Astrocyte (in vitro differentiated cells and primary cell): ENCODE results near the gene DPH5. TPM values are rescaled to one million over a fixed set of nuclear protein-coding genes. Genes with fewer than 3 reads are reported as not detected.

Source experiments
- DNase-seq: peaks from one replicate; pipeline ENCODE4 v3.0.0-alpha.2; 2010; ENCODE audit warnings: low read depth
- FAIRE-seq: peaks from 2 replicates; lab custom pipeline; 2011; peaks lifted over from hg19 to GRCh38; lab: Jason Lieb, UNC
- H2AFZ ChIP-seq: 2 replicates; pipeline ENCODE4 v1.6.0; 2012; ENCODE audit warnings: low read depth, low read length, inconsistent platforms
- H3K27ac ChIP-seq: 2 replicates; pipeline ENCODE4 v1.5.1; 2011; ENCODE audit warnings: low read depth, low read length, inconsistent platforms
- H3K27me3 ChIP-seq: 2 replicates; pipeline ENCODE4 v1.6.0; 2011; ENCODE audit warnings: low read length, inconsistent platforms; ENCODE audit not compliant: insufficient read depth
- H3K36me3 ChIP-seq: 2 replicates; pipeline ENCODE4 v1.5.1; 2011; ENCODE audit warnings: low read length, inconsistent platforms; ENCODE audit not compliant: insufficient read depth
- H3K4me1 ChIP-seq: 2 replicates; pipeline ENCODE4 v1.5.1; 2011; ENCODE audit warnings: low read length, inconsistent platforms; ENCODE audit not compliant: insufficient read depth
- H3K4me2 ChIP-seq: 2 replicates; pipeline ENCODE4 v1.6.0; 2012; ENCODE audit warnings: low read length, inconsistent platforms
- H3K4me3 ChIP-seq: 2 replicates; pipeline ENCODE4 v1.5.1; 2011; ENCODE audit warnings: low read depth, mild to moderate bottlenecking, low read length, inconsistent platforms; ENCODE audit not compliant: insufficient read depth
- H3K79me2 ChIP-seq: 2 replicates; pipeline ENCODE4 v1.6.0; 2012; ENCODE audit warnings: mild to moderate bottlenecking, low read length, inconsistent platforms; ENCODE audit not compliant: insufficient read depth
- H3K9ac ChIP-seq: 2 replicates; pipeline ENCODE4 v1.6.0; 2012; ENCODE audit warnings: mild to moderate bottlenecking, low read length, inconsistent platforms
- H3K9me3 ChIP-seq: 2 replicates; pipeline ENCODE4 v1.5.1; 2012; ENCODE audit warnings: low read depth, mild to moderate bottlenecking, low read length, inconsistent platforms; ENCODE audit not compliant: insufficient read depth
- H4K20me1 ChIP-seq: 2 replicates; pipeline ENCODE4 v1.6.0; 2012; ENCODE audit warnings: low read length, inconsistent platforms; ENCODE audit not compliant: insufficient read depth
- H3K27ac Mint-ChIP-seq: one replicate; pipeline ENCODE4 v1.8.0; 2021; ENCODE audit warnings: mild to moderate bottlenecking, mixed read lengths; ENCODE audit not compliant: unreplicated experiment
- H3K27me3 Mint-ChIP-seq: one replicate; pipeline ENCODE4 v1.8.0; 2021; ENCODE audit warnings: low read depth, mixed read lengths; ENCODE audit not compliant: unreplicated experiment
- H3K36me3 Mint-ChIP-seq: one replicate; pipeline ENCODE4 v1.8.0; 2021; ENCODE audit warnings: low read depth, mixed read lengths; ENCODE audit not compliant: unreplicated experiment
- H3K4me1 Mint-ChIP-seq: one replicate; pipeline ENCODE4 v1.8.0; 2021; ENCODE audit warnings: low read depth, mixed read lengths; ENCODE audit not compliant: unreplicated experiment
- H3K4me3 Mint-ChIP-seq: one replicate; pipeline ENCODE4 v1.8.0; 2021; ENCODE audit warnings: mild to moderate bottlenecking, moderate library complexity, mixed read lengths; ENCODE audit not compliant: unreplicated experiment
- H3K9me3 Mint-ChIP-seq: one replicate; pipeline ENCODE4 v1.8.0; 2021; ENCODE audit warnings: mild to moderate bottlenecking, mixed read lengths; ENCODE audit not compliant: unreplicated experiment
- EZH2 ChIP-seq: IDR thresholded peaks from 2 replicates; pipeline ENCODE4 v1.6.1; 2012; ENCODE audit warnings: mild to moderate bottlenecking, low read length, inconsistent platforms; ENCODE audit not compliant: insufficient read depth
- total RNA-seq: library from RNA; stranded (reverse); gene quantifications from 2 replicates; pipeline ENCODE4 v1.2.1, GENCODE V29; 2021
- TF ChIP-seq, protein P1 (sequence below): IDR thresholded peaks from 2 replicates; pipeline ENCODE4 v1.5.1; 2011; ENCODE audit warnings: low read depth, mild to moderate bottlenecking, inconsistent platforms, low read length, moderate library complexity; ENCODE audit not compliant: insufficient read depth

DPH5 gene
- total RNA-seq, 1 donor from 2014 or later, result 29.6 TPM

DNA sequence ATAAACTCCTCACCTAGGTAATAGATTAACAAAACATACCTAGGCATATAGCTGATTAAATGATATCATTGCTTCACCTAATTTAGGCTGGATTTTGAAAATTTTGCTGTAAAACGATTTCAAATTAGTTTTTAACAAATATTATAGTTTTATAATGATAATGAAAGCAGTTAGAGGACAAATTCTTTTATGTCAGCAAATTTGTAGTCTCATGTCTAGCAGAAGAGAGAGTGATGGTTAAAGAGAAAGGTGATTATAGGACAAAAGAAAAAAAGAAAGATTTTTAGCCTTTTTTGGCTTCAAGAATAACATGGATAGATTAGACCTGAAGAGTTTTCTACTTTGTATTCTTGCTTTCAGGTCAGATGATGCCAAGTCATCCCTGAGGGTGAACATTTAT is 3.6 kb upstream of the DPH5 start:
- Mint-ChIP-seq H3K4me3 (no peak overlapping the region), H3K27ac (no peak overlapping the region), H3K4me1 (peaks cover 7% of the 10 kb centered on the region), H3K27me3 (no peaks in the 10 kb centered on the region), H3K9me3 (no peaks in the 10 kb centered on the region), H3K36me3 (no peaks in the 10 kb centered on the region)
- Histone ChIP-seq H3K36me3 (no peaks in the 10 kb centered on the region), H3K9me3 (no peaks in the 10 kb centered on the region), H3K9ac (no peak overlapping the region), H3K27me3 (no peaks in the 10 kb centered on the region), H2AFZ (no peak overlapping the region), H3K4me2 (no peak overlapping the region), H3K79me2 (peaks cover 32% of the 10 kb centered on the region), H3K27ac (no peak overlapping the region), H4K20me1 (no peaks in the 10 kb centered on the region), H3K4me3 (no peak overlapping the region), H3K4me1 (peaks cover 4% of the 10 kb centered on the region)
- DNase-seq, result no peak
- TF ChIP-seq, protein P1, sequence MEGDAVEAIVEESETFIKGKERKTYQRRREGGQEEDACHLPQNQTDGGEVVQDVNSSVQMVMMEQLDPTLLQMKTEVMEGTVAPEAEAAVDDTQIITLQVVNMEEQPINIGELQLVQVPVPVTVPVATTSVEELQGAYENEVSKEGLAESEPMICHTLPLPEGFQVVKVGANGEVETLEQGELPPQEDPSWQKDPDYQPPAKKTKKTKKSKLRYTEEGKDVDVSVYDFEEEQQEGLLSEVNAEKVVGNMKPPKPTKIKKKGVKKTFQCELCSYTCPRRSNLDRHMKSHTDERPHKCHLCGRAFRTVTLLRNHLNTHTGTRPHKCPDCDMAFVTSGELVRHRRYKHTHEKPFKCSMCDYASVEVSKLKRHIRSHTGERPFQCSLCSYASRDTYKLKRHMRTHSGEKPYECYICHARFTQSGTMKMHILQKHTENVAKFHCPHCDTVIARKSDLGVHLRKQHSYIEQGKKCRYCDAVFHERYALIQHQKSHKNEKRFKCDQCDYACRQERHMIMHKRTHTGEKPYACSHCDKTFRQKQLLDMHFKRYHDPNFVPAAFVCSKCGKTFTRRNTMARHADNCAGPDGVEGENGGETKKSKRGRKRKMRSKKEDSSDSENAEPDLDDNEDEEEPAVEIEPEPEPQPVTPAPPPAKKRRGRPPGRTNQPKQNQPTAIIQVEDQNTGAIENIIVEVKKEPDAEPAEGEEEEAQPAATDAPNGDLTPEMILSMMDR, result no peak
- TF ChIP-seq EZH2, result no peak
- no peak for FAIRE-seq

DNA sequence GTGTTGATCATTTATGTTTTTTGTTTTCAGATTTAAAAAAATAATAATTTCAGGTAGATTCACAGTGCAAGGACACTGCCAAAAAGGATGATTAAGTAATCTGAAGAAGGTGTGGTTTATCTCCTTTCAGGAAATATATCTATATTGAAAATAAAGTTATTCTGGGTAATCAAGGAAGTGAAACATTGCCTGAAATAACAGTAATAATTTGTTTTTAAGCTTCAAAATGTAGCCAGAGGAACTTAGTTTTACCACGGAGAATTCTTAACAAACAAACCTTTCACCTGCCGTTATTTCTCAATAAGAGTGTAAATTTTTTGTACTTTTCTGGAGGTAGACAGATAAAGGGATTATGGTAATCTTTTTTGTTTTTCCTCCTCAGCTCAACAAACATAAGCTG is 2.9 kb upstream of the DPH5 start:
- H3K9me3 ChIP-seq, result no peaks in the 10 kb centered on the region
- DNase-seq (no peak), FAIRE-seq (no peak)
- Mint-ChIP-seq H3K36me3 (no peaks in the 10 kb centered on the region), H3K4me3 (no peak overlapping the region), H3K27ac (no peak overlapping the region), H3K4me1 (peaks cover 7% of the 10 kb centered on the region), H3K9me3 (no peaks in the 10 kb centered on the region), H3K27me3 (no peaks in the 10 kb centered on the region)
- peaks cover 37% of the 10 kb centered on the region for H3K79me2 ChIP-seq
- H3K27me3 ChIP-seq, result no peaks in the 10 kb centered on the region
- H4K20me1 ChIP-seq, result no peaks in the 10 kb centered on the region
- no peak overlapping the region for H3K4me3 ChIP-seq
- no peak for TF ChIP-seq EZH2
- TF ChIP-seq, protein P1, result no peak
- H3K4me1 ChIP-seq, result peaks cover 4% of the 10 kb centered on the region
- no peak overlapping the region for H3K27ac ChIP-seq
- H3K4me2 ChIP-seq, result no peak overlapping the region
- no peak overlapping the region for H3K9ac ChIP-seq
- H2AFZ ChIP-seq, result no peak overlapping the region
- H3K36me3 ChIP-seq, result peaks cover 2% of the 10 kb centered on the region

DNA sequence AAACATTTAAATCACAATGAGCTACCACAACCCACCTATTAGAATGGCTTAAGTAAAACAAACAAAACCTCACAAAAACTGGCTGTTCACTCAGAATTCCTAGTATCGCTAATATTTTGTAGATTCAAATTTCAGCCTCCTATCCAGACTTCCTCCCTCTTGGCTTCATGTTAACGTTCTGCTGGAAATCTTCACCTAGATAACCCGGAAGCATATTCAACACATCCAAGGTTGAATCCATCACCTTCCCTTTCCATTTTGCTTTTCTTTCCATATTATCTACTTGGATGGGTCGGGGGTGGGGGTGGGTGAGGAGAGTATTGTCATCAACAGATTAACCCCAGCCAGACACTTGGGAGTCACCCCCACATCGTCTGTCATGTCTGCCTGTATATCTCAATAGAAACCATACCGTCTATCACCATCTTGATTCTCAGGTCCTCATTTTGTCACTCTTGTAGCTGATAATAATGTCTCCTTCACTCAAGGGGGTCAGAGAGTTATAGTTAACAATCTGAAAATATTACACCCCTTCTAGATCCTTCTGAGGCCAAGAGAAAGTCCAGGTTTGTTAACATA is 1.7 kb upstream of the DPH5 start:
- no peaks in the 10 kb centered on the region for H3K27me3 ChIP-seq
- H3K9me3 ChIP-seq, result no peaks in the 10 kb centered on the region
- no peak overlapping the region for H2AFZ ChIP-seq
- H3K4me2 ChIP-seq, result no peak overlapping the region
- no peaks in the 10 kb centered on the region for H3K36me3 Mint-ChIP-seq
- no peak overlapping the region for H3K27ac Mint-ChIP-seq
- H3K9ac ChIP-seq, result no peak overlapping the region
- H3K4me3 Mint-ChIP-seq, result peak overlapping the region; percentile 34
- no peaks in the 10 kb centered on the region for H4K20me1 ChIP-seq
- H3K36me3 ChIP-seq, result peaks cover 4% of the 10 kb centered on the region
- FAIRE-seq (no peak), DNase-seq (no peak)
- TF ChIP-seq, protein P1, result no peak
- no peak for TF ChIP-seq EZH2
- no peak overlapping the region for H3K27ac ChIP-seq
- H3K4me1 Mint-ChIP-seq, result peaks cover 7% of the 10 kb centered on the region
- no peak overlapping the region for H3K4me3 ChIP-seq
- H3K9me3 Mint-ChIP-seq, result no peaks in the 10 kb centered on the region
- peaks cover 4% of the 10 kb centered on the region for H3K4me1 ChIP-seq
- no peaks in the 10 kb centered on the region for H3K27me3 Mint-ChIP-seq
- peaks cover 39% of the 10 kb centered on the region for H3K79me2 ChIP-seq
